OCI-LY1 (cell line): Measurements from ENCODE around the gene TARP.
A peak's percentile ranks its signal among the peaks of the same experiment; 100 is the strongest.

Experiments
- H2AFZ ChIP-seq: fragments of 200-600 bp; sonication (generic), shearing (Covaris generic); 2 replicates; pipeline ENCODE4 v1.6.0; 2014; ENCODE audit warnings: antibody characterized with exemption, mild to moderate bottlenecking, low read length
- H3F3A ChIP-seq: fragments of 200-600 bp; sonication (generic), shearing (Covaris generic); 2 replicates; pipeline ENCODE4 v1.6.0; 2014; ENCODE audit warnings: mild to moderate bottlenecking, antibody characterized with exemption, low read length, moderate library complexity; ENCODE audit not compliant: insufficient read depth
- H3K27ac ChIP-seq: fragments of 200-600 bp; sonication (generic); 2 replicates; pipeline ENCODE4 v1.5.1; 2014; ENCODE audit warnings: low read length, mixed run types, mild to moderate bottlenecking, low read depth; ENCODE audit not compliant: poor library complexity, severe bottlenecking
- H3K27me3 ChIP-seq: fragments of 200-600 bp; sonication (generic); 2 replicates; pipeline ENCODE4 v1.6.0; 2014; ENCODE audit warnings: antibody characterized with exemption, mild to moderate bottlenecking, low read length, moderate library complexity; ENCODE audit not compliant: insufficient read depth
- H3K36me3 ChIP-seq: fragments of 200-600 bp; sonication (generic); 2 replicates; pipeline ENCODE4 v1.6.1; 2014; ENCODE audit warnings: mild to moderate bottlenecking, antibody characterized with exemption, low read length, moderate library complexity, mixed read lengths; ENCODE audit not compliant: insufficient read depth
- H3K4me1 ChIP-seq: fragments of 200-600 bp; sonication (generic); 2 replicates; pipeline ENCODE4 v1.5.1; 2014; ENCODE audit warnings: mild to moderate bottlenecking, low read length, moderate library complexity; ENCODE audit not compliant: insufficient read depth, severe bottlenecking
- H3K4me2 ChIP-seq: fragments of 200-600 bp; sonication (generic), shearing (Covaris generic); 2 replicates; pipeline ENCODE4 v1.6.1; 2014; ENCODE audit warnings: low read length
- H3K4me3 ChIP-seq: fragments of 200-600 bp; sonication (generic); 2 replicates; pipeline ENCODE4 v1.5.1; 2014; ENCODE audit warnings: low read length, low read depth, mild to moderate bottlenecking, mixed read lengths; ENCODE audit not compliant: poor library complexity, severe bottlenecking
- H3K79me2 ChIP-seq: fragments of 200-600 bp; shearing (Covaris generic); 2 replicates; pipeline ENCODE4 v1.6.1; 2016; ENCODE audit warnings: mixed run types, low read length, mixed read lengths; ENCODE audit not compliant: insufficient read depth
- H3K9ac ChIP-seq: fragments of 200-600 bp; sonication (generic), shearing (Covaris generic); 2 replicates; pipeline ENCODE4 v1.6.1; 2014; ENCODE audit warnings: mild to moderate bottlenecking, low read length, mixed read lengths
- H3K9me2 ChIP-seq: fragments of 200-600 bp; sonication (generic), shearing (Covaris generic); 2 replicates; pipeline ENCODE4 v1.6.1; 2014; ENCODE audit warnings: low read depth, mild to moderate bottlenecking, low read length, mixed read lengths
- H3K9me3 ChIP-seq: fragments of 200-600 bp; shearing (Covaris generic); 2 replicates; pipeline ENCODE4 v1.6.1; 2014; ENCODE audit warnings: low read length, mixed read lengths
- H4K20me1 ChIP-seq: fragments of 200-600 bp; sonication (generic), shearing (Covaris generic); 2 replicates; pipeline ENCODE4 v1.6.0; 2016; ENCODE audit warnings: mild to moderate bottlenecking, low read length; ENCODE audit not compliant: insufficient read depth
- CTCF ChIP-seq: fragments of 200-600 bp; sonication (generic), shearing (Covaris generic); IDR thresholded peaks from 2 replicates; pipeline ENCODE4 v1.5.1; 2017; ENCODE audit warnings: mild to moderate bottlenecking, antibody characterized with exemption, low read length, moderate library complexity, mixed read lengths
- EZH2 ChIP-seq: fragments of 200-600 bp; sonication (generic), shearing (Covaris generic); IDR thresholded peaks from 2 replicates; pipeline ENCODE4 v1.8.0; 2017; ENCODE audit warnings: borderline replicate concordance, mixed run types, mild to moderate bottlenecking, antibody characterized with exemption, low read length, moderate library complexity, mixed read lengths

Gene TARP

GRCh38 chr7:38291117-38291647, 17.7 kb upstream of the TARP start:
- Histone ChIP-seq H3K4me1 (no peaks in the 10 kb centered on the region), H3F3A (no peaks in the 10 kb centered on the region), H4K20me1 (no peaks in the 10 kb centered on the region), H3K9me2 (no peaks in the 10 kb centered on the region), H3K4me3 (no peak overlapping the region), H2AFZ (no peak overlapping the region), H3K27ac (no peak overlapping the region), H3K27me3 (0 out of 2 replicates have a peak, but pooled peaks cover under 1% of the 10 kb centered on the region), H3K9ac (no peak overlapping the region), H3K9me3 (no peaks in the 10 kb centered on the region), H3K4me2 (no peak overlapping the region), H3K79me2 (no peaks in the 10 kb centered on the region), H3K36me3 (no peaks in the 10 kb centered on the region)
- peak; percentile 59 for TF ChIP-seq CTCF
- TF ChIP-seq EZH2: no peak

DNA sequence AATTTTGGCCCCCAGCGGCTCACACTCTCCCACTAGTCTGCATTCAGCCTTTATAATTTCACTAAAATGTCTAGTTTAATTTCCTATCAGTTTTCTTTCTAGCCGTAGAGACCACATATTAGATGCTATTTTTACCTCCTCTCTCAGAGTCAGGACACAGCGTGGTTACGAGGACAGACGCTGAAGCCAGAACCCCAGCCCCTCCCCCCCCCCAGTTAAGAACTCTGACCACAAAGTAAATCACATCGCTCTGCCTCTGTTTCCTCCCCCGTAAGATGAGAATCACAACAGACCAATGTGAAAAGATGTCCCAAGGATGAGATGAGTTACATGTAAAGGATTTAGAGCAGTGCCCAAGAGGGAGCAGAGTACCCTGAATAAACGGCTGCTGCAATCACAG, 11.1 kb upstream of the TARP start:
- Histone ChIP-seq H3F3A (no peaks in the 10 kb centered on the region), H3K4me1 (no peaks in the 10 kb centered on the region), H3K79me2 (no peaks in the 10 kb centered on the region), H3K9ac (no peak overlapping the region), H3K9me3 (no peaks in the 10 kb centered on the region), H3K9me2 (no peaks in the 10 kb centered on the region), H3K27ac (no peak overlapping the region), H3K4me2 (no peak overlapping the region), H4K20me1 (no peaks in the 10 kb centered on the region), H3K27me3 (peaks cover 3% of the 10 kb centered on the region; the same call in 1 of the 2 replicates), H3K4me3 (no peak overlapping the region), H2AFZ (no peak overlapping the region), H3K36me3 (no peaks in the 10 kb centered on the region)
- TF ChIP-seq CTCF (no peak), EZH2 (no peak)

GRCh38 chr7:38283809-38284208, 10.4 kb upstream of the TARP start:
- no peaks in the 10 kb centered on the region for H3K4me1 ChIP-seq
- TF ChIP-seq CTCF (no peak), EZH2 (no peak)

More at GRCh38 chr7:38283809-38284208, 10.4 kb upstream of the TARP start:
- no peaks in the 10 kb centered on the region for H3F3A ChIP-seq
- H3K27ac ChIP-seq: no peak overlapping the region
- H3K4me3 ChIP-seq: no peak overlapping the region
- no peak overlapping the region for H2AFZ ChIP-seq
- H3K9me3 ChIP-seq: no peaks in the 10 kb centered on the region
- H3K79me2 ChIP-seq: no peaks in the 10 kb centered on the region
- no peaks in the 10 kb centered on the region for H4K20me1 ChIP-seq
- H3K27me3 ChIP-seq: peaks cover 3% of the 10 kb centered on the region; the same call in 1 of the 2 replicates
- no peaks in the 10 kb centered on the region for H3K9me2 ChIP-seq
- H3K36me3 ChIP-seq: no peaks in the 10 kb centered on the region
- no peak overlapping the region for H3K9ac ChIP-seq
- H3K4me2 ChIP-seq: no peak overlapping the region
